ENCODE data around the gene KCNN2.

- TF ChIP-seq CTCF (IDR thresholded peaks at IDR 0.05) (no peak), POLR2A (IDR thresholded peaks at IDR 0.05) (no peak)
These were observed 111.7 kb downstream of the KCNN2 start for GRCh38 chr5:114473541-114473940.

Data from sigmoid colon (tissue), 3 donors.